Fibroblast of gingiva (primary cell): ENCODE data around the gene DUS2.

Experiments
- DNase-seq: peaks from one replicate; pipeline ENCODE4 v3.0.0-alpha.2; 2011; ENCODE audit warnings: low read depth

The DUS2 gene

DNA sequence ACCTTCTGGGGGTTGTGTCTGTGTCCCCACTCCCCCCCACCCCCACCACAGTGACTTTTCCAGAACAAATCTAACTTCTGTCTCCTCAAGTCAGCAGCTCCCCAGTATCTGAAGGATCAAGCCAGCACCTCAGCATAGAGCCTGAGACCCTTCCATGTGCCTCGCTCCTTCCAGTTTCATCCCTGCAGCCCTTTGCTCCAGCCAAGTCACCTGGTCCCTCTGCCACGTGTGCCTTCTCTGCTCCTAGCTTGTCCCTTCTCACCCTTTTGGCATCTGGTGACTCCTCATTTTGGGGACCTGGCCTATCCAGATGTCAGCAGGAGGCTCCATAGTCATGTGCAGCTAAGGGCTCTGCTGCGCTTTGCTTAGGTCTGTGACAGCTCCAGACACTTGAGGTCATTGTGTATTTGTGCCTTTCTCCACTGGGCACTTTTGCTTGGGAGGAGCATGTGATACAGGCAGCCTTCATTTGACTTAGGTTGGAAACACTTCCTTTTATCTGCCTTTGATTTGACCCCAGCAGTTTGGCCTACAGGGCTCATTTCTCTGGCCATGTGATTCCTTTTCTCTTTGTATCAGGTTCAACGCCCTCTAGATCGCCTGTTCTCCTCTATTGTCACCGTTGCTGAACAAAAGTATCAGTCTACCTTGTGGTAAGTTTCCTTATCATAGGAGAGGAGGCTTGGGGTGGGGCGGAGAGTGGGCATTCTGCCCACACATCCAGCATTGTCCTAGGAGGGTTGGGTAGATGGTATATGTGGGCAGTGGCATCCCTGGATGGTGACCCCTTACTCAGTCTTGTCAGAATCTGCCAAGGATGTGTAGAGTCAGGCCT, 55.0 kb downstream of the DUS2 start:
- no peak for DNase-seq

DNA sequence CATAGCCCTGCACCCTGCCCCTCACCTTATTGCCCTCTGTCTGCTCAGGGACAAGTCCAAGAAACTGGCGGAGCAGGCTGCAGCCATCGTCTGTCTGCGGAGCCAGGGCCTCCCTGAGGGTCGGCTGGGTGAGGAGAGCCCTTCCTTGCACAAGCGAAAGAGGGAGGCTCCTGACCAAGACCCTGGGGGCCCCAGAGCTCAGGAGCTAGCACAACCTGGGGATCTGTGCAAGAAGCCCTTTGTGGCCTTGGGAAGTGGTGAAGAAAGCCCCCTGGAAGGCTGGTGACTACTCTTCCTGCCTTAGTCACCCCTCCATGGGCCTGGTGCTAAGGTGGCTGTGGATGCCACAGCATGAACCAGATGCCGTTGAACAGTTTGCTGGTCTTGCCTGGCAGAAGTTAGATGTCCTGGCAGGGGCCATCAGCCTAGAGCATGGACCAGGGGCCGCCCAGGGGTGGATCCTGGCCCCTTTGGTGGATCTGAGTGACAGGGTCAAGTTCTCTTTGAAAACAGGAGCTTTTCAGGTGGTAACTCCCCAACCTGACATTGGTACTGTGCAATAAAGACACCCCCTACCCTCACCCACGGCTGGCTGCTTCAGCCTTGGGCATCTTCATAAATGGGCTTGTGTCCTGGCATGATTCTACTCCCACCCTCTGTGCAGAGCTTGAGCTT, 55.8 kb downstream of the DUS2 start:
- no peak for DNase-seq

DNA sequence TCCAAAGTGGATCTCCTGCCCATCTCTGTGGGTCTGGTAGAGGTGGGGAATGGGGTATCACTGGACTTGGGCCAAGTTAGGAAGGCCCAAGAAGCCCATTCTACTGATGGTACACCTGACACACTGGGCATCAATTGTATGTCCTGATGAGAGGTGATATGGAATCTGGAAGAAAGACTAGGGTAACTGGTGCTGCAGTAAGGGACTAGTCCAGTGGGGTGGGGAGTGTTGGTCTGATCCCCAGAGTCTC, 56.2 kb downstream of the DUS2 start:
- no peak for DNase-seq

DNA sequence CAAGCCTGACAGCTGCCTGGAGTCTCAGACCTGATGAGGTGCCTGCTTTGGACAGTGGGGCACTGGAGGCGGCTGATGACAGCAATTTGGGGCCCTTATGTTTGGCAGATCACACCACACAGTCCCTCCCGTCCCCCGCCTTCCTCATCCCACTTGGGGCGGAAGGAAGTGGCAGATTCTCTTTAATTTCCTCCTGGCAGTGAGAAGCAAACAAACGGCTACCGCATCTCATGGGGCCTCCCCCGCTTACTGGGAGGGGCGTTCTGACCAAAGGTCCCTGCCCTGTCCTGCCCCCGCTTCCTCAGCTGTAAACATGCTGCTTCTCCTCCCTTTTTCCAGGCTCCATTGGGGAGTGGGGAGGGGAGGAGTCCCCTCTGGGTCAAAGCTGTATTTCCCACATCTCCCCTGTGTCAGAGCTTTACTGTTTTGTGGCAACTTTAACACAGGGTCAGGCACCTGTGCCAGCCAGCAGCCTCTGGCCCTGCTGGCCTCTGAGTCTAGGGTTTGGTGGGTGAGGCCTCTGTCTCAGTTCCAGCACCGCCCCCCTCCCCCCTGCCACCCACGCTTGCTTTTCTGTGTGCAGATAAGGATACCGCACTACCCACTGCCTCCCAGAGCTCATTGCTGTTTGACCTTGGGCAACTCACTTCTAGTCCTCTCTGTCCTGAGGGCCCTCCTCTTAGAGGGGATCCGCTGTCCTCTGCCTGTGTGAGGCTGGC, 56.7 kb downstream of the DUS2 start:
- DNase-seq: peak; percentile 21

DNA sequence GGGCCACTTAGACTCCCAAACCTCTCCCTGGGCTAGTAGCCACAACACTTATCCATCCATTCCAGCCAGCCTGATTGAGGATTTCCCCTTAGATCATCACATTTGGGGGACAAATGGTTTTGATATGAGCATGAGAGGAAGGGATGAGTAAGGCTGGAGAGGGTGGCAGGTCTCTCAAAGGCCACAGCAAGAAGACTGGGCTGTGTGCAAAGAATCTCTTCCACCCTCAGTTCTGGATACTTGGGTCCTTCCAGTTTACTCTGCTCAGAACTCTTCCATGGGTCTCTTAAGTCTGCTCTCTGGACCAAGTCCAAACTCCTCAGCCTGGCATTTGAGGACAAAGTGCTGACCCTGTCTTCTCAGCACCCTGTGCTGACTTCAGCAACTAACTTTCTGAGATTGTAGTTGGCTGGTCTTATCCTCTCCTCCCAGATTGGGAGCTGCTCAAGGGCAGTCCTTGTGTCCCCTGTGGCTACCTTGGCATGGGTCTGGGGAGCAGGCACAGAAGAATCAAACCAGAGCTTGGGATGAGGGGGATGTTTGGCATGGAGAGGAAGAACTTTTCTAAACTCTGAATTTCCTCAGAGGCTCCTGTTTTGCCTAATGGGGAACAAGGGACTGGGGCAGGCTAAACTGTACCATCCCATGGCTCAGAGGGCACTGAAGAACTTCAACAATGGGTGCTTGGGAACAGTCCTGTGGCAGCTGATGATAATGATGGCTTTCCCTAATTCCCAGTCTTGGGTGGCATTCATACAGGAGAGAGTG, 59.0 kb downstream of the DUS2 start:
- no peak for DNase-seq

DNA sequence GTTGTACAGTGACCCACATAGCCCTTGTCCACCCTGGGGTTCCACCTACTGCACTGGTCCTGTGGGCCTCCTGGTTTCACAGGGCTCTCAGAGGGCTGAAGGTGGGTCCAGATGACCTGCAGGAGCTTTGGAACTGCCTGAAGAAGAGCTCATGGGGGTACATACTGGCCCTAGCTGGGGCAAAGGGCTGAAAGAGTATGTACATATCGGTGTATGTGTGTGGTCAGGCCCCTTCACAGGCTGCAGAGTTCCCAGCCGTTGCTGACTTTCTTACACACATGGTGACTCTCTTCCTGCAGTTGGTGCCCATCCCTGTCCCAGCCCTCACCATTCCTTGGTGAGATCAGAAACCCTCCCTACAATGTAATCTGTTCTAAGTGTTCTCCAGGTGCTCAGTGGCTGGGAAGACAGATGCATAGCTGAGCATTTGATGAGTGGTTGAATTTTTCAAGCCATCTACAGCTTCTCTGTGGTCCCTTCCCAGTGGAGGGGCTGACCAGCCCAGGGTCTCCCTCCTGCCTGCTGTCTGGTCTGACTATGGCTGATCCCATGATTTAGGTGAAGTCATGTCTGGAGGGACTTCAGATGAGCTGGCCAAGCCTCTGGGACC, 59.6 kb downstream of the DUS2 start:
- no peak for DNase-seq

DNA sequence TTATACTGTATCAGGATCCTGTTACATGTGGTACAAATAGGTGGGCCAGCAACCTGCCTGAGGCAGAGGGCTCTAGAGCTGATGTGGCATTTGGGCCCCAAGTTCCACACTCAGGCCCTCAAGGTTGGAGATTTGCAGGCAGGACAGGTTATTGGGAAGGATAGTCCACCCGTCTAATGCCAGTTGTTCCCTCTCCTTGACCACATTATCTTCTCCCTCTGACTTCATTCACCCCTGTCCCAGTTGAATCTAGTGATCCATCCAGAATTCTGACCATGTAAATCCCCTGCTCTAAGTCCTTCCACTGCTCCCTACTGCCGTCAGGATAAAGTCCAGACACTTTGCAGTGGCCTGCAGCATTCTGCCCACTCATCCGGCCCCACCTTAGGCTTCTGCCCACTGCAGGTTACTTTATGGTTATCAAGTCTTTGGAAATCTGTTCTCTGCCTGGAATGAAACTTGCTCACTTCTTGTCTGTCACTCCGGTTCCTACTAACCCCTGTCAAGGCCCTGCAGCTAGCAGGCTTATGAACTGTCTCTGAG, 60.2 kb downstream of the DUS2 start:
- no peak for DNase-seq

DNA sequence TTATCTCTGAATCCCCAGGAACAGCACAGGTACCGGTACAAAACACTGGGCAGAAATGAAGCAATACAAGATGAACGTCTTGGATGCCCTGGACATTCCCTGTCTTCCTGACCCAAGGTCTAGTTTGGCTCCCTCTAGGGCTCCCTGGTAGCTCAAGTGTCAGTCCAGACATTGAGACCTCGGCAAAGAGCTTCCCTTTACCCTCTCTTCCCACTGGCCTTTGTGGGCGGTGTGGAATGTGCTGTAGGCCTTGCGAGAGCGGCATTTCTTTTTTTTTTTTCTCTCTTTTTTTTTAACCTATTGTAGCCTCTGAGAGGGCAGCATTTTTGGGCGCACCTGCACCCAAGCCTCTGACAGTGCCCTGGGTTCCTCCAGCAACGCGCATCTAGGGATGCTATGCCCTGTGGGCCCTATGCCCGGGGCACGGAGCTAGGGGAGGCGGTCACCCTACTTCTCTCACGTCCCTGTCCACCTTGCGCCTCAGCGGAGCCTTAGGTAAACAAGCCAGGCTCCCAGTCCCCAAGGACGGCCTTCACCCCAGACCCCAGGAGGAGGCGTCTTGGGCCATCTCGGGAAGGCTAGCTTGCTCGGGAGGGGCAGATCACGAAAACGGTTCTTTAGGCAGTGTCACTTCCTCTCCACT, 60.9 kb downstream of the DUS2 start:
- DNase-seq: peak; percentile 68

DNA sequence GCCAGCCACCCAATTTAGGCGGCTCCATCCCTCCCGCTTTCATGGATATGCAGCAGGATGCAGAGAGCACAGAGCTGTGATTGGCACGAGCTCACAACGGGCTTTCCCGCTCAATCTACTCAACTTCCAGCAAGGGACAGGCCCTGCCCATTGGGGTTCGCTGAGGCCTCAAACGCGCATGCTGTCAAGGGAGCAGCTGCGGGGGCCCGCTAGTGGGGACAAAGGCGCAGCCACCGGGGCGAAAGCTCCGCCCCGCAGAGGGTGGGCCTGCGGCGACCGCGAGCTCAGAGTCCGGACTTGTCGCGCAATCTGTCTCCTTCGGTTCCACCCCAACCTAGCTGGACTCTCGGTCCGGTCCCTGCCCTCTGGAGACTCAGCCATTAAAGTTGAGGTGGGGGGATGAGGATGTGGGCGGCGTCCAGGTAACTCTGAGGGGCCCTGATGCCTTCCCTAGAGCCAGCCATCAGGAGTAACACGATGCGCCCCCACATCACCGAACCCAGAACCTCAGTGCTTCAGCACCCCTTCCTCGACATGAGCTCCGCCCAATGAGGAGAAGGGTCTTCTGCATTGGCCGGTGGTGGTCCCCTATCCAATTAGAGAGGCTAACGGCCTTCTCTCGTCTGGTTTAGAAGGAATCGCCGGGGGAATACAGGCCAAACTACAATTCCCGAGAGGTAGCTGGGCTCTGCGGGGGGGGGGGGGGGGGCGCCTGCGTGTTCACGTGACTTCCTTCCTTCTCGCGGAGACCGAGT, 61.6 kb downstream of the DUS2 start:
- peak; percentile 79 for DNase-seq

DNA sequence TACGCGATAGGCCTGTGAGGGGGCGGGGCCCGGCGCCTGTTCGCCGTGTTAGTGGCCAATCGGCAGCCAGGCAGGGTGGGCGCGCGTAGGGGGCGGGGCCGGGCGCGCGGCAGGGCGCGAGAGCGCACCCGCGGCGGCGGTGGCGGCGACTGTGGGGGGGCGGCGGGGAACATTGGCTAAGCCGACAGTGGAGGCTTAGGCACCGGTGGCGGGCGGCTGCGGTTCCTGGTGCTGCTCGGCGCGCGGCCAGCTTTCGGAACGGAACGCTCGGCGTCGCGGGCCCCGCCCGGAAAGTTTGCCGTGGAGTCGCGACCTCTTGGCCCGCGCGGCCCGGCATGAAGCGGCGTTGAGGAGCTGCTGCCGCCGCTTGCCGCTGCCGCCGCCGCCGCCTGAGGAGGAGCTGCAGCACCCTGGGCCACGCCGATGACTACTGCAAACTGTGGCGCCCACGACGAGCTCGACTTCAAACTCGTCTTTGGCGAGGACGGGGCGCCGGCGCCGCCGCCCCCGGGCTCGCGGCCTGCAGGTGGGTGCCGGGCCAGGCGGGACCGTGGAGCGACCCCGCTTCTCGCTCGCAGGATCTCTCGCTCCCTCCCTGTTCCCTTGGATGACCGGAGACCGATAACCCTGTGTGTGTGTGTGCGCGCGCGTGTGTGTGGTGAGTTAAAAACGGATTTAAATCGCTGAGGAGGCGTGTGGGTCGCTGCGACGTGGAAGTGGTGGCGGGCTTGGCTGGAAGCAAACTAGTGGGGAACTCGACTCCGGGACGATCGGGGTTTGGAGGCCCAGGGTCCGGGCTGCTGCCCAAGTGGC, 62.4 kb downstream of the DUS2 start, which contains the start of gene NFATC3:
Gene NFATC3 (plus strand): TSS at position 112 of the 813 bp plus-strand sequence. CDS start 312 bp downstream, at position 424.
- peak; percentile 97 for DNase-seq

DNA sequence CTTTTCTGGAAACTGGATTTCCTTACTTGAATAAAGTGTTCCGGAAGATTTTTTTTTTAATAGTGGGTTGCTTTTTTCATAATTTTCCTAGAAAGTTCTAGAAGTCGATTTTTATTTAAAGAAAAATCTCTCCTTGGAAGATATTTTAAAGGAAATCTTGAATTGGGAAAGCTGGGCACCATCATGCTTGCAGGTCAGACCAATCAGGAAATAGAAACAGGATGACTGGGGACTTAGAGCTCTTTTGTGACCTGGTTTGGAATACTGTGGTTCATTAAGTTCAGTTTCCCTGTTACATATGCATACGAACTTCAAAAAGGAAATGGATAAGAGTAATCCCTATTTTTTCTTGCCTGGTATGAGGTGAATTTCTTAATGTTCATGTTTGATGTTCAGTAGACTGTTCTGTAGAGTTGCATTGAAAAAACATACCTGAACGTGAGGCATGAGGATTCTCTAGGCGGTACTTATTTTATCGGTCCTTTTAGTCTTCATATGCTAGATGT, 63.3 kb downstream of the DUS2 start:
- peak; percentile 35 for DNase-seq

DNA sequence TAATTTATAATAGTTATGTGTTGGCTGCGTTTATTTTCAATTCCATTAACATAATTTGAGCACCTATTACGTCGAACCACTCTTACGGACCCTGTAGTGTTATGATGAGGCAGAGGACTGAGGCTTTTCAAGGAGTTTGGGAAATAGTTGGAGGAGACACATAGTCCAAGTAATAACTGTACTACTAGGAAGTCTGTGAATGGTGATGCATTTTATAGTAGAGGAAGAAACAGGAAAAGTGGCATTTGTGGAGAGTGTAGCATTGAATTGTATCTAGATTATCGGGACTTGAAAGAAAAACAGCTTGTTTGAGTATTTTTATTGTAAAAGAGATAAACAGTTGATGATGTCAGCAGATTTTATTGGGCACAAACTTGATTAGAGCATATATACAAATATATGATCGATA, 63.8 kb downstream of the DUS2 start:
- DNase-seq: no peak

DNA sequence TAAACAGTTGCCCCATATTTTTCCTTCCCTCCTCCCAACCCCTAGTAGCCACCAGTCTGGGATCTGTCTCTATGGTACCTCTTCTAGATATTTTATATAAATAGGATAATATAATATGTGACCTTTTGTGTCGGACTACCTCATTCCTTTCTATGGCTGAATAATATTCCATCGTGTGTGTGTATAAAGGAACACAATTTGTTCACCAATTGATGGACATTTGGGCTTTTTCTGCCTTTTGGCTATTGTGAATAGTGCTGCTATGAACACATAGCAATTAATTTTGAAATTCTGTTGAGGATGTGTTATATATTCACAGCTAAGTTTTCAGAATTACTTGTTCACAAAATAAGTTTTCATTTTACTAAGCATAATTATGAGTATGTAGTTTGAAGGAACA, 64.6 kb downstream of the DUS2 start:
- no peak for DNase-seq

DNA sequence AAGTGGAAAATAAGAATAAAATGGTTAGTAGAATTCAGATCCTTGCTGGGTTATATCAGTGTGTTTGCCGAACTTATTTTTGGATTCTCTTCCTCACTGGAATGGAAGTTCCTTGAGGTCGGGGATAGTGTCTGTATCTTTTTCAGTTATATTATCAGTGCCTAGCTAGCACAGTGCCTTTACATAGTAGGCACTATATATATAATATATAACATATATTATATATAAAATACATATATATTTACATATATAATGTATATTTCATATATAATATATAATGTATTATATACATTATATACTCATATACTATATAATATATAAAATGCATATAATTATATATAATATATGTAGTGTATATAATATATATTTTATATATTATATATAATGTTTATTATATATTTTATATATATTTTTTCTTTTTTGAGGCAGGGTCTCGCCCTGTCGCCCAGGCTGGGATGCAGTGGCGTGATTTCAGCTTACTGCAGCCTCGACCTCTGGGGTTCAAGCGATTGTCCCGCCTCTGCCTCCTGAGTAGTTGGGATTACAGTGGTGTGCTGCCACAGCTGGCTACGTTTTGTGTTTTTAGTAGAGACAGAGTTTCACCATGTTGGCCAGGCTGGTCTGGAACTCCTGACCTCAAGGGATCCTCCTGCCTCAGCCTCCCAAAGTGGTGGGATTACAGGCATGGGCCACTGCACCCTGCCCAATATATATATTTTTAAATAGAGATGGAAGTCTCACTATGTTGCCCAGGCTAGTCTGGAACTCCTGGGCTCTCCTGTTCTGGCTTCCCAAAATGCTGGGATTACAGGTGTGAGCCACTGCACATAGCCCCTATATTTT, 65.3 kb downstream of the DUS2 start:
- no peak for DNase-seq

DNA sequence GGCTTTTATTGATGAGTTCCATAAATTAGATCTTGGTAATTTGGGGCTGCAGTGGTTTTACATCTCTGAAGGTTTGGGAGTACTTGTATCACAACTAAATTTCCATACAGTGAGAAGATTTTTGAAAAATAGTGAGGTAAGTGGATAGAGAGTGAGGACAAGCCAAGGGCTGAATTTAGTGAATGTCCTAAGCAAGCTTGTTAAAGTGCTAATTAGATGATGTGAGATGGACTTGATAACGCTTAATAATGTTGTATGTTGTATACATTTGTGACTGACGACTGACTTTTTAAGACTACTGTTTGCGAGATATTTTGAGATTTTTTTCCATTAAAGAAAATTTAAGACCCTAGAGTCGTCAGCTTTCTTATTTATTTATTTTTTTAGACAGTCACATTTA, 66.0 kb downstream of the DUS2 start:
- no peak for DNase-seq

DNA sequence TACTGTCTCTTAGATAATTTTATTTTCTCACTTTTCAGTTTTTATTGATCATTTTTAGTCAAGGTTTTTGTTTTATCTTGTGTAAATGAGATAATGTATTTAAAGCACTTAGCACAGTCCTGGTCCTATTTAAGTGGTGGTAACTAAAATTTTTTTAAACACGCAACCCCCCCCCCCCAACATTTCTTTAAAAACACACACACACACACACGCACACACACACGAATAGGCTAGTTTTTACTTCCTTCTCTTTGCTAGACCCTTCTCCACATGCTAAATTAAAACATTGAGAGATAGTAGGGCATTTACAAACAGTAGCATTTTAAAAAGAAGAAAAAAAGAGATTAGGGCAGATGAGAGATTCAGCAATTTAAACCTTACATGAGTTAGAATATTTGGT, 67.0 kb downstream of the DUS2 start:
- DNase-seq: no peak

DNA sequence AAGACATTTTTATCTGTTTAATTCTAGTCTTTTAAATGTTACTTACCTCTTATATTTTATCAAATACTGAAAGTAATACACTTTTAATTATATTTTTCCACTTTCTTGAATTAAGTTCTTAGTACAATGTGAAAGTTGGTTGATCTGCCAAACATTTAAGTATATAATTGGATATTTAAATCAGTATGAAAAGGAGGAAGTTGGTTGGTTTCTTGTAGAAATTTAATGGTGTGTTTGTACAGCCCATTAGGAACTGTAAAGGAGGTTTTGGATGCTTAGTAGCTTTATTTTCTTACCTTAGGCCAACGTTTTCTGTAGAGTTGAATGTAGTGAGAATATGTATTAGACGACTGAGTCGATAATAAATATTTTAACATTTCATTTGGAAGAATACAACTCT, 67.4 kb downstream of the DUS2 start:
- DNase-seq: no peak
